HFFc6 (cell line): ENCODE results near the gene ASCL4. TPM values are rescaled to one million over a fixed set of nuclear protein-coding genes. Genes with fewer than 3 reads are reported as not detected.
"Not testable (repeated sequence)": the region's sequence is repeated elsewhere in the genome, so short reads cannot be mapped to it uniquely, and the experiment has no call there.

Experiments
- DNase-seq: peaks from one replicate; pipeline ENCODE4 v3.0.0-alpha.2; 2018
- H3K27ac Mint-ChIP-seq: 2 replicates; pipeline ENCODE4 v1.8.0; 2020; ENCODE audit warnings: mild to moderate bottlenecking, mixed read lengths
- H3K27me3 Mint-ChIP-seq: 2 replicates; pipeline ENCODE4 v1.8.0; 2021; ENCODE audit warnings: mild to moderate bottlenecking, moderate library complexity, mixed read lengths; ENCODE audit not compliant: insufficient read depth
- H3K36me3 Mint-ChIP-seq: 2 replicates; pipeline ENCODE4 v1.8.0; 2021; ENCODE audit warnings: low read depth, mixed read lengths
- H3K4me1 Mint-ChIP-seq: 2 replicates; pipeline ENCODE4 v1.8.0; 2020; ENCODE audit warnings: low read depth, mixed read lengths
- H3K4me3 Mint-ChIP-seq: 2 replicates; pipeline ENCODE4 v1.8.0; 2020; ENCODE audit warnings: mild to moderate bottlenecking, moderate library complexity, mixed read lengths
- H3K9me3 Mint-ChIP-seq: 2 replicates; pipeline ENCODE4 v1.8.0; 2020; ENCODE audit warnings: mild to moderate bottlenecking, mixed read lengths
- CTCF ChIP-seq: fragments of 200-600 bp; sonication (generic); IDR thresholded peaks from 2 replicates; pipeline ENCODE4 v1.5.0; 2021; ENCODE audit warnings: antibody characterized with exemption, mild to moderate bottlenecking
- long read RNA-seq: library from polyadenylated mRNA; unstranded; transcript quantifications from one replicate; pipeline ENCODE4 v2.0.0, GENCODE V29; 2019
- total RNA-seq, 6 experiments: library from RNA; stranded (reverse); fragmentation: NEBNext Ultra II Directional; extraction: Animal tissue kit (Norgen Biotek cat#: 25700); gene quantifications; 2 replicates in 1 of 6; 3 replicates in 5 of 6; pipeline ENCODE4 v1.2.3, GENCODE V29; 2021

Gene ASCL4
- total RNA-seq, result not detected
- long read RNA-seq, result 0 reads

GRCh38 chr12:107774349-107775029 is at the start of gene ASCL4:
Gene ASCL4 (plus strand): TSS chr12:107774704. CDS start chr12:107775219, 515 bp downstream.
- no peak within 1 kb of the TSS for H3K4me3 Mint-ChIP-seq

DNA sequence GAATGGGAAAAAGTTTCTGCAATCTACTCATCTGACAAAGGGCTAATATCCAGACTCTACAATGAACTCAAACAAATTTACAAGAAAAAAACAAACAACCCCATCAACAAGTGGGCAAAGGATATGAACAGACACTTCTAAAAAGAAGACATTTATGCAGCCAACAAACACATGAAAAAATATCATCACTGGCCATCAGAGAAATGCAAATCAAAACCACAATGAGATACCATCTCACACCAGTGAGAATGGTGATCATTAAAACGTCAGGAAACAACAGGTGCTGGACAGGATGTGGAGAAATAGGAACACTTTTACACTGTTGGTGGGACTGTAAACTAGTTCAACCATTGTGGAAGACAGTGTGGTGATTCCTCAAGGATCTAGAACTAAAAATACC is 47.2 kb upstream of the ASCL4 start:
- DNase-seq, H3K27ac Mint-ChIP-seq: not testable (repeated sequence)

More at GRCh38 chr12:107774349-107775029, at the start of gene ASCL4:
- Mint-ChIP-seq H3K27ac (no peak within 1 kb of the TSS), H3K27me3 (peaks cover 12% of the 10 kb centered on the region), H3K4me1 (no peaks in the 10 kb centered on the region), H3K36me3 (no peaks in the 10 kb centered on the region), H3K9me3 (no peaks in the 10 kb centered on the region)
- no peak for DNase-seq
- no peak for TF ChIP-seq CTCF

GRCh38 chr12:107727742-107728141 is 46.8 kb upstream of the ASCL4 start:
- DNase-seq, H3K9me3 Mint-ChIP-seq, H3K27ac Mint-ChIP-seq, H3K27me3 Mint-ChIP-seq, H3K4me3 Mint-ChIP-seq, H3K4me1 Mint-ChIP-seq: not testable (repeated sequence)
- peaks cover 18% of the 10 kb centered on the region for H3K36me3 Mint-ChIP-seq

More for the DNA sequence above, 47.2 kb upstream of the ASCL4 start:
- not testable (repeated sequence) for H3K4me1 Mint-ChIP-seq, H3K9me3 Mint-ChIP-seq, H3K27me3 Mint-ChIP-seq, H3K4me3 Mint-ChIP-seq
- peaks cover 18% of the 10 kb centered on the region for H3K36me3 Mint-ChIP-seq

DNA sequence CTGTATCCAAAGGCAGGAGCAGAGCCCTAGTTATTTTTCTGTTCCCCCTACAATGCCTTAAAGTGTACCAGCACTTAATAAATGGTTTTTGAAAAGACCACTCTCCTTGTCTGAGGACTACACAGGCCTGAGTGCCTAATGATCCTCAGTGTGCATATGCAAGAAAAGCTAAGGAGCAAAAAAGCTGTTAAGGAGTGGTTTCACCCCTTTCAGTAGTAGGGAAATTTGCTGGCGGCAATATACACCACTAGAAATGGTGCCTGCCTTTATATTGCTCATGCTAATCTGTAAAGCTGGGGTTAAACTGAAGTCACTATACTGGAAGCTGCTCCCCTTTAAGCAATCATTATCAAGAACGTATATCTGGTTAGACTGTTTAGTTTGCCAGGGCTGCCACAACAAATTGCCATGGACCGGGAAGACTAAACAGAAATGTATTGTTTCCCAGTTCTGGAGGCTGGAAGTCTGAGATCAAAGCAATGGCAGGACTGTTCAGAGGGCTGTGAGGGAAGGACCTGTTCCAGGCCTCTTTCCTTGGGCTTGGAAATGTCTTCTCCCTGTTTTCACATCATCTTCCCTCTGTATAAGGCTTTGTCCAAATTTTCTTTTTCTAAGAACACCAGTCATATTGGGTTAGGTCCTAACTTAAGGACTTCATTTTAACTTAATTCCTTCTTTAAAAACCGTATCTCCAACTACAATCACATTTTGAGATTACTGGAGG is 43.7 kb upstream of the ASCL4 start:
- peaks cover 16% of the 10 kb centered on the region for H3K36me3 Mint-ChIP-seq

DNA sequence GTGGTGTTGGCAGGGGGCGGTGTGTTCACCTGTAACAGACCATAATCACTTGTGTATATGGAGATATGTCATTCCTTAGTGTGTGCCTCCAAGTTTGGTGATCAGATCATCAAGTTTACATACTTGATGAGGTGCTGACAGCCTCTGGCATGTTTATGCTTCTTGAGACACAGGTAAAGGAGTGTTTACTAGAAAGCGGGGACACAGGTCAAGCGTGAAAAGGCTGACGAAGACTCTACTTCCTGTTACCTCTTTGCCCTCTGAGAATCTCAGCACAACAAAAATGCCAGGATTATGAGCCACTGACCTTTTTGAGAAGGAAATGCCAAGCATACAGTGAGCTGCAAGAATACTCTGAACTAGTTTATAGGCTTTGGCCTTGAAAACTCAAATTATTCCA is 43.1 kb upstream of the ASCL4 start:
- H3K4me1 Mint-ChIP-seq, result peaks cover 7% of the 10 kb centered on the region; the same call in 1 of the 2 replicates
- no peaks in the 10 kb centered on the region for H3K9me3 Mint-ChIP-seq
- no peak for TF ChIP-seq CTCF
- H3K27me3 Mint-ChIP-seq, result no peaks in the 10 kb centered on the region
- peaks cover 22% of the 10 kb centered on the region for H3K36me3 Mint-ChIP-seq
- 0 out of 2 replicates have a peak overlapping the region, but pooled peaks have one; percentile 18 for H3K27ac Mint-ChIP-seq
- no peak for DNase-seq
- H3K4me3 Mint-ChIP-seq, result no peak overlapping the region

More for the DNA sequence above, 43.7 kb upstream of the ASCL4 start:
- Mint-ChIP-seq H3K4me1 (peaks cover 7% of the 10 kb centered on the region; the same call in 1 of the 2 replicates), H3K4me3 (no peak overlapping the region), H3K9me3 (no peaks in the 10 kb centered on the region), H3K27me3 (no peaks in the 10 kb centered on the region), H3K27ac (no peak overlapping the region)
- no peak for DNase-seq
- no peak for TF ChIP-seq CTCF

GRCh38 chr12:107732365-107732764 is 42.1 kb upstream of the ASCL4 start:
- no peaks in the 10 kb centered on the region for H3K27me3 Mint-ChIP-seq
- no peak for TF ChIP-seq CTCF
- H3K4me1 Mint-ChIP-seq, result peaks cover 7% of the 10 kb centered on the region; the same call in 1 of the 2 replicates
- no peaks in the 10 kb centered on the region for H3K9me3 Mint-ChIP-seq
- H3K4me3 Mint-ChIP-seq, result no peak overlapping the region
- peaks cover 32% of the 10 kb centered on the region for H3K36me3 Mint-ChIP-seq
- peak overlapping the region; percentile 31; the same call in 1 of the 2 replicates for H3K27ac Mint-ChIP-seq
- DNase-seq, result no peak
